Loucy (cell line): ENCODE data around the gene PRR20G.

Experiments
- H2AFZ ChIP-seq: fragments of 200-600 bp; sonication (generic); 2 replicates; pipeline ENCODE4 v1.6.0; 2016; ENCODE audit warnings: antibody characterized with exemption, mild to moderate bottlenecking, low read length, moderate library complexity
- H3F3A ChIP-seq: fragments of 200-600 bp; 2 replicates; pipeline ENCODE4 v1.6.0; 2016; ENCODE audit warnings: antibody characterized with exemption, low read depth, mild to moderate bottlenecking
- H3K27me3 ChIP-seq: fragments of 200-600 bp; sonication (generic); 2 replicates; pipeline ENCODE4 v1.6.1; 2014; ENCODE audit warnings: low read length, mild to moderate bottlenecking; ENCODE audit not compliant: insufficient read depth, poor library complexity, severe bottlenecking
- H3K36me3 ChIP-seq: fragments of 200-600 bp; sonication (generic); 2 replicates; pipeline ENCODE4 v1.6.1; 2016; ENCODE audit warnings: low read length; ENCODE audit not compliant: insufficient read depth
- H3K4me1 ChIP-seq: fragments of 200-600 bp; sonication (generic); 2 replicates; pipeline ENCODE4 v1.5.1; 2014; ENCODE audit warnings: low read length, mild to moderate bottlenecking; ENCODE audit not compliant: insufficient read depth, poor library complexity, severe bottlenecking
- H3K4me2 ChIP-seq: fragments of 200-600 bp; sonication (generic); 2 replicates; pipeline ENCODE4 v1.6.0; 2014; ENCODE audit warnings: antibody characterized with exemption, low read length, low read depth, mild to moderate bottlenecking; ENCODE audit not compliant: poor library complexity, severe bottlenecking
- H3K4me3 ChIP-seq: fragments of 200-600 bp; sonication (generic); 2 replicates; pipeline ENCODE4 v1.5.1; 2014; ENCODE audit warnings: low read length, mild to moderate bottlenecking, mixed read lengths; ENCODE audit not compliant: poor library complexity, severe bottlenecking
- H3K79me2 ChIP-seq: fragments of 200-600 bp; sonication (generic); 2 replicates; pipeline ENCODE4 v1.6.1; 2014; ENCODE audit warnings: low read length; ENCODE audit not compliant: insufficient read depth
- H3K9ac ChIP-seq: fragments of 200-600 bp; sonication (generic); 2 replicates; pipeline ENCODE4 v1.6.0; 2014; ENCODE audit warnings: mild to moderate bottlenecking, low read depth, low read length, moderate library complexity; ENCODE audit not compliant: poor library complexity, severe bottlenecking
- H3K9me2 ChIP-seq: fragments of 200-600 bp; sonication (generic); replicated peaks from 2 replicates; pipeline ENCODE4 v1.6.1; 2016; ENCODE audit warnings: low read depth, low read length, mixed read lengths
- H3K9me3 ChIP-seq: fragments of 200-600 bp; sonication (generic); 2 replicates; pipeline ENCODE4 v1.6.1; 2014; ENCODE audit warnings: mild to moderate bottlenecking, antibody characterized with exemption, low read length, low read depth; ENCODE audit not compliant: insufficient read depth
- H4K20me1 ChIP-seq: fragments of 200-600 bp; sonication (generic); 2 replicates; pipeline ENCODE4 v1.6.0; 2014; ENCODE audit warnings: antibody characterized with exemption, low read length, mild to moderate bottlenecking; ENCODE audit not compliant: insufficient read depth, poor library complexity, severe bottlenecking
- CTCF ChIP-seq: fragments of 200-600 bp; sonication (generic); conservative IDR thresholded peaks from 2 replicates; pipeline ENCODE4 v1.5.1; 2014; ENCODE audit warnings: mild to moderate bottlenecking, antibody characterized with exemption, low read length
- EZH2phosphoT487 ChIP-seq: fragments of 200-600 bp; IDR thresholded peaks from 2 replicates; pipeline ENCODE4 v1.6.1; 2018; ENCODE audit warnings: antibody characterized with exemption, mild to moderate bottlenecking, moderate library complexity, borderline replicate concordance

PRR20G gene

DNA sequence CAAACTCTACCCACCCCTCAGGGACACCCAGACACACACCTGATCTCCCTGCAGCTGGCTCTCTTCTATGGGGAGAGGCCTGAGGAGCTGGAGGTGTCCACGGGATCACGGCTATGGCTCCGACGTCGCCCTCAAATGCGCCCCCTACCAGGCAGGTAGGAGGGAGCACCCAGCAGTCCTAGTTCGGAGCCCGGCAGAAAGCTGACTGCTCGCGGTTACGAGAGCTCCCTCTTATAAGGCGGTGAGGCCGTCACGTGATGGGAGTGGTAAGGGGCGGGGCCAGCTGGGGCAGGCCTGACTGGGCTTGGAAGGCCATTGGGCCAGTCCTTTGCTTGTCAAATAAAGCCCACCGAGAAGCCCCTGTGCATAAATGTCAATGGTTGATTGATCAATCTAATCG, at the start of gene PRR20G:
Gene PRR20G, minus strand, starts transcription at position 207 of the 400 bp plus-strand sequence. CDS start 681 bp downstream, outside the sequence.
- H3K79me2 ChIP-seq = no peaks in the 10 kb centered on the region
- H3K4me2 ChIP-seq = no peak within 1 kb of the TSS
- H3K9ac ChIP-seq = no peak within 1 kb of the TSS
- no peaks in the 10 kb centered on the region for H4K20me1 ChIP-seq
- H3K9me3 ChIP-seq = no peaks in the 10 kb centered on the region
- H3K9me2 ChIP-seq = no peaks in the 10 kb centered on the region
- peak; percentile 27; the same call in 1 of the 2 replicates for TF ChIP-seq CTCF
- TF ChIP-seq EZH2phosphoT487 = no peak
- no peak within 1 kb of the TSS for H3K4me3 ChIP-seq
- H3F3A ChIP-seq = no peaks in the 10 kb centered on the region
- no peak within 1 kb of the TSS for H2AFZ ChIP-seq
- no peaks in the 10 kb centered on the region for H3K4me1 ChIP-seq
- no peaks in the 10 kb centered on the region for H3K36me3 ChIP-seq
- no peaks in the 10 kb centered on the region for H3K27me3 ChIP-seq

GRCh38 chr3:127337001-127337400, 49.2 kb upstream of the PRR20G start:
- Histone ChIP-seq H3K9ac (no peak overlapping the region), H3K27me3 (no peaks in the 10 kb centered on the region), H3K36me3 (no peaks in the 10 kb centered on the region), H3K4me3 (no peak overlapping the region), H2AFZ (no peak overlapping the region), H3K4me2 (no peak overlapping the region), H4K20me1 (no peaks in the 10 kb centered on the region), H3K4me1 (no peaks in the 10 kb centered on the region), H3K9me3 (no peaks in the 10 kb centered on the region), H3K79me2 (no peaks in the 10 kb centered on the region), H3K9me2 (no peaks in the 10 kb centered on the region), H3F3A (no peaks in the 10 kb centered on the region)
- TF ChIP-seq CTCF (no peak), EZH2phosphoT487 (no peak)

DNA sequence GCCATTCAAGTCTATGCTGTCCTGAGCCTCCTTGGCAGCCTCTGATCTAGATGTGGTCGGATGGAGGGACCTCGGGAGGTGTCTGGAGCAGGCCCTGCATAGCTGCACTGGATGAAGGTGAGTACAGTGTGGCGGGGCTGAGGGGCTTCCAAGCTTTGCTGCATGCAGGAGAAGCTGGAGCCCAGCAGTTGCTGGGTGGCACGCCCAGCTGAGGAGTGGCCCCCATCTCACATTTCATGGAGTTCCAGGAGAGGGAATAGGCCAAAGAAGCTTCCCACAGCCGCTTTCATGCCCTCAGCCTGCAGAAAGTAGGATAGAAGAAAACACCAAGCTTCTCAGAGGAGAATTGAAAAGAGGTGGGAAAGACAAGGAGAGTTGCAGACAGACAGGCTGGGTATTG, 48.3 kb upstream of the PRR20G start:
- no peaks in the 10 kb centered on the region for H3K9me2 ChIP-seq
- no peaks in the 10 kb centered on the region for H4K20me1 ChIP-seq
- TF ChIP-seq CTCF (no peak), EZH2phosphoT487 (no peak)
- no peaks in the 10 kb centered on the region for H3F3A ChIP-seq
- no peaks in the 10 kb centered on the region for H3K9me3 ChIP-seq
- no peaks in the 10 kb centered on the region for H3K27me3 ChIP-seq
- no peak overlapping the region for H3K9ac ChIP-seq
- H3K4me1 ChIP-seq = no peaks in the 10 kb centered on the region
- H2AFZ ChIP-seq = no peak overlapping the region
- no peak overlapping the region for H3K4me2 ChIP-seq
- H3K4me3 ChIP-seq = no peak overlapping the region
- H3K36me3 ChIP-seq = no peaks in the 10 kb centered on the region
- no peaks in the 10 kb centered on the region for H3K79me2 ChIP-seq
